Colonic mucosa (tissue), 4 donors: ENCODE measurements around the gene ZNF565. TPM values are rescaled to one million over a fixed set of nuclear protein-coding genes. Genes with fewer than 3 reads are reported as not detected.
A peak's percentile ranks its signal among the peaks of the same experiment; 100 is the strongest.

ENCODE experiments used
- DNase-seq: peaks from one replicate; pipeline ENCODE4 v3.0.0-alpha.2; 2020
- H3K27ac ChIP-seq: fragments of 200-600 bp; one replicate; pipeline ENCODE4 v1.8.0; 2021
- H3K27me3 ChIP-seq: fragments of 200-600 bp; one replicate; pipeline ENCODE4 v1.8.0; 2021
- H3K36me3 ChIP-seq: fragments of 200-600 bp; one replicate; pipeline ENCODE4 v1.8.0; 2021
- H3K4me1 ChIP-seq: fragments of 200-600 bp; one replicate; pipeline ENCODE4 v1.8.0; 2021; ENCODE audit warnings: mild to moderate bottlenecking
- H3K4me3 ChIP-seq: fragments of 200-600 bp; one replicate; pipeline ENCODE4 v1.8.0; 2021
- H3K9ac ChIP-seq, 2 donors: one replicate each; pipeline ENCODE4 v1.7.0; 2013; ENCODE audit warnings: control low read depth in 2 of 2, low read depth in 2 of 2, low read length in 2 of 2
- H3K9me3 ChIP-seq: fragments of 200-600 bp; one replicate; pipeline ENCODE4 v1.8.0; 2021
- CTCF ChIP-seq: fragments of 200-600 bp; IDR thresholded peaks from one replicate; pipeline ENCODE4 v1.8.0; 2022; ENCODE audit warnings: antibody characterized with exemption, mild to moderate bottlenecking
- intact Hi-C: fragments of 100-400 bp; cut with DNase I; formaldehyde crosslinking; loops from one replicate; pipeline ENCODE4 v1.14.1; 2022
- total RNA-seq, 2 donors: library from RNA; stranded (reverse); fragmentation: NEBNext Ultra II Directional in 1 of 2; extraction: Animal tissue kit (Norgen Biotek cat#: 25700) in 1 of 2; gene quantifications; one replicate each; pipeline ENCODE4 v1.2.1, GENCODE V29; 2021
- donor health status: healthy.
- donor health status: DM: no; HTN: no; CAD: no.
- donor health status: DM: no; HTN: no; CAD: no.

ZNF565 gene
- total RNA-seq, 2 donors from 2014 or later = 2.2 to 3.2 TPM

DNA sequence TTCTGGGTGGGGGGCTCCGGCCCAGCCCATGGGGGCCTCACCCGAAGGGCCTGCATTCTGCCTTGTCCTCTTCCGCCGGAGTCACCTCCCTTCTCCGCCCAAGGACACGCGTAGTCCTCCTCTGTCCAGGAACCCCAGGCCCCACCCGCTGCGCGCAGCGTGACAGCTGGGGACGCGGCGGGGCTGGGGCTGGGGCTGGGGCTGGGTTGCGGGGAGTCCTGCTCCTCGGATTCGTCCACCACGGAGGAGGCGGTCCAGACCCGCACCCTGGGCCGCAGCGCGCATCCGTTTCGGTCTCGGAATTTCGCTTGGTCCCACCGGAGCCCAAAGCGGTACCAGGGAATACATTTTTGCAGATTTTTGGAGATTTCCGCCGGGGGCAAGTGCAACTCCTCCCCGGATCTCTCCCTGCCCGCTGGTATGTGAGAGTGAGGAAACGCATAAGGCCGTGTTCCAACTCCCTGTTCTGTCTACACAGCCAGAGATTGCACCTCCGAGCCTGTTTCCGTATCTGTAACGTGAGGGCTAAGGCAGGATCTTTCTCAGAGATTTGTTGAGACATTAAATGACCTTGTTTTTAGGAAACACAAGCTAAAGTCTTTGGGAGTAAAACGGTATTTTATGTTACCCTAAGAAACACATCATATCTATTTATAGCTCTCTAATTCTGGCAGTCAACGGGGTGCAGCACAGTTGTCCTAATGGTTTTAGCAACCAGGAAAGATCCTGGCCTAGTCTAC, 61.9 kb downstream of the ZNF565 start, which contains the start of gene COX7A1:
TSS of gene COX7A1 (minus strand) at position 96 of the 740 bp plus-strand sequence. CDS start at position 56, 40 bp downstream.
- Histone ChIP-seq H3K9ac (peak within 1 kb of the TSS; percentile 55 to 73), H3K9me3 (no peaks in the 10 kb centered on the region), H3K4me1 (no peaks in the 10 kb centered on the region), H3K27me3 (no peaks in the 10 kb centered on the region), H3K4me3 (peak within 1 kb of the TSS; percentile 22), H3K27ac (peak within 1 kb of the TSS; percentile 76), H3K36me3 (no peaks in the 10 kb centered on the region)
- DNase-seq = no peak
- TF ChIP-seq CTCF = no peak
- intact Hi-C loops = no loop called here

- Histone ChIP-seq H3K4me1 (no peaks in the 10 kb centered on the region), H3K9me3 (no peaks in the 10 kb centered on the region), H3K4me3 (peak overlapping the region; percentile 22), H3K9ac (peak overlapping the region; percentile 55 to 73), H3K27me3 (no peaks in the 10 kb centered on the region), H3K27ac (peak overlapping the region; percentile 76), H3K36me3 (no peaks in the 10 kb centered on the region)
- DNase-seq = no peak
- intact Hi-C loops = no loop called here
- TF ChIP-seq CTCF = no peak
Observed at GRCh38 chr19:36152019-36152351, 62.5 kb downstream of the ZNF565 start.

GRCh38 chr19:36151144-36152018, 63.1 kb downstream of the ZNF565 start:
- peaks cover 2% of the 10 kb centered on the region for H3K36me3 ChIP-seq
- H3K27ac ChIP-seq = peak overlapping the region; percentile 76
- TF ChIP-seq CTCF = no peak
- peak overlapping the region; percentile 22 for H3K4me3 ChIP-seq
- no peaks in the 10 kb centered on the region for H3K9me3 ChIP-seq
- H3K4me1 ChIP-seq = no peaks in the 10 kb centered on the region
- peak overlapping the region; percentile 55 to 73 for H3K9ac ChIP-seq
- H3K27me3 ChIP-seq = no peaks in the 10 kb centered on the region
- no peak for DNase-seq
- intact Hi-C loops = no loop called here

DNA sequence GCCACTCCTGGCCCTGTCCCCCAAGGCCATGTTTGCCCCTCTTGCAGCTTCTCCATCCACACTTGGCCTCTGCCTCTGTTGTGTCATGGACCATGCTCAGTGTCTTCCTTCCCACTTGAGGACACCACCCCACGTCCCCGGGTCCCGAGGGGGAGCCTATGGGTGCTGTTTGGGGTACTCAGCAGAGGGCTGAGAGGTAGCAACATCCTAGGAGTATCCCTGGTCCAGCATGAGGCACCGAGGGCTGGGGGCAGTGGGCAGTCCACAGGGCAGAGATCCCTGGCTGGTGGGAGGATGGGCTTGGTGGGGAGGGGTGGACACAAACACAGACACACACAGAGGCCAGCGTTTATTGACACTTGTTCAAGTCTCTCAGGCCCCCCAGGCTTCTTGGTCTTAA, 63.9 kb downstream of the ZNF565 start:
- no peak overlapping the region for H3K9ac ChIP-seq
- no peak overlapping the region for H3K27ac ChIP-seq
- H3K4me1 ChIP-seq = no peaks in the 10 kb centered on the region
- intact Hi-C loops = no loop called here
- H3K4me3 ChIP-seq = no peak overlapping the region
- no peak for TF ChIP-seq CTCF
- no peaks in the 10 kb centered on the region for H3K9me3 ChIP-seq
- no peak for DNase-seq
- H3K36me3 ChIP-seq = peaks cover 10% of the 10 kb centered on the region
- no peaks in the 10 kb centered on the region for H3K27me3 ChIP-seq

GRCh38 chr19:36149673-36150406, 64.6 kb downstream of the ZNF565 start:
- Histone ChIP-seq H3K27me3 (no peaks in the 10 kb centered on the region), H3K9ac (no peak overlapping the region), H3K4me3 (no peak overlapping the region), H3K4me1 (no peaks in the 10 kb centered on the region), H3K36me3 (peaks cover 10% of the 10 kb centered on the region), H3K27ac (no peak overlapping the region), H3K9me3 (no peaks in the 10 kb centered on the region)
- no peak for DNase-seq
- no peak for TF ChIP-seq CTCF
- intact Hi-C loops = no loop called here
